Panc1 (cell line): ENCODE measurements around the gene NCKAP5.

Experiments used
- CTCF ChIP-seq: fragments of 450-650 bp; IDR thresholded peaks from 2 replicates; pipeline ENCODE4 v1.5.1; 2017; ENCODE audit warnings: mild to moderate bottlenecking
- POLR2AphosphoS5 ChIP-seq: IDR thresholded peaks from 2 replicates; pipeline ENCODE4 v1.6.1; 2012; ENCODE audit warnings: mild to moderate bottlenecking, low read depth, low read length, moderate library complexity
- REST ChIP-seq, 2 experiments: IDR thresholded peaks; 2 replicates each; pipeline ENCODE4 v1.6.1; 2011 to 2012; ENCODE audit warnings: low read depth in 2 of 2, control low read depth in 1 of 2, low read length in 1 of 2, mild to moderate bottlenecking in 1 of 2, moderate library complexity in 1 of 2; ENCODE audit not compliant: insufficient read depth in 1 of 2
- SIN3A ChIP-seq: IDR thresholded peaks from 2 replicates; pipeline ENCODE4 v1.6.1; 2012; ENCODE audit warnings: low read depth, mild to moderate bottlenecking, low read length, moderate library complexity, borderline replicate concordance; ENCODE audit not compliant: insufficient read depth
- TCF7L2 ChIP-seq: IDR thresholded peaks from 2 replicates; pipeline ENCODE4 v1.6.1; 2011; ENCODE audit warnings: mild to moderate bottlenecking, low read depth, low read length, inconsistent platforms

- TF ChIP-seq CTCF (no peak), POLR2AphosphoS5 (no peak), REST (IDR thresholded peaks at IDR 0.05; ENCODE audit: insufficient read depth in 1 of 2, low read depth in 2 of 2, low read length in 1 of 2) (no peak), SIN3A (no peak), TCF7L2 (no peak)
These were observed 19.9 kb upstream of the NCKAP5 start for GRCh38 chr2:133588144-133588543.
